Thyroid gland (tissue), 4 donors: ENCODE measurements around the gene CCDC68. TPM values are rescaled to one million over a fixed set of nuclear protein-coding genes. Genes with fewer than 3 reads are reported as not detected.

Experiments used
- DNase-seq, 2 donors: peaks; one replicate each; pipeline ENCODE4 v3.0.0-alpha.2; 2019
- H3K27ac ChIP-seq, 3 donors: fragments of 200-600 bp; sonication (generic); 1 replicate in 2 of 3; 2 replicates in 1 of 3; pipeline ENCODE4 v1.5.1; 2016 to 2019; ENCODE audit warnings: mild to moderate bottlenecking in 1 of 3, moderate library complexity in 1 of 3
- H3K27me3 ChIP-seq: fragments of 200-600 bp; sonication (generic); one replicate; pipeline ENCODE4 v1.5.1; 2019
- H3K36me3 ChIP-seq, 2 donors: fragments of 200-600 bp; sonication (generic); one replicate each; pipeline ENCODE4 v1.5.1; 2016 to 2019
- H3K4me1 ChIP-seq, 2 donors: fragments of 200-600 bp; sonication (generic); one replicate each; pipeline ENCODE4 v1.5.1; 2017 to 2019
- H3K4me3 ChIP-seq, 3 donors: fragments of 200-600 bp; sonication (generic); replicated peaks in 1 of 3; 1 replicate in 2 of 3; 2 replicates in 1 of 3; pipeline ENCODE4 v1.5.1; 2016; ENCODE audit warnings: mild to moderate bottlenecking in 1 of 3
- H3K9me3 ChIP-seq: fragments of 200-600 bp; sonication (generic); one replicate; pipeline ENCODE4 v1.5.1; 2017
- CTCF ChIP-seq, 6 experiments: fragments of 200-600 bp in 3 of 6; fragments of 450-650 bp in 3 of 6; sonication (generic) in 3 of 6; IDR thresholded peaks; one replicate each; pipeline ENCODE4 v1.5.1; 2016 to 2019; ENCODE audit warnings: antibody characterized with exemption in 6 of 6, mild to moderate bottlenecking in 2 of 6, inconsistent platforms in 1 of 6, moderate library complexity in 1 of 6
- POLR2A ChIP-seq, 2 donors: fragments of 450-650 bp; IDR thresholded peaks; one replicate each; pipeline ENCODE4 v1.6.1; 2017; ENCODE audit warnings: antibody characterized with exemption in 2 of 2, mild to moderate bottlenecking in 2 of 2, moderate library complexity in 1 of 2
- WGBS, 2 donors: methylation state at CpG; one replicate each; pipeline ENCODE4 v1.1.5; 2017; 5-methylcytosine and 5-hydroxymethylcytosine counted together
- intact Hi-C: fragments of 100-400 bp; cut with DNase I; formaldehyde crosslinking; loops from one replicate; pipeline ENCODE4 v1.15.1; 2023
- total RNA-seq, 4 donors: library from RNA; depleted of rRNA; stranded (reverse); fragments of >200 nt; gene quantifications; one replicate each; pipeline ENCODE4 v1.2.3, GENCODE V29; 2016

The CCDC68 gene
- total RNA-seq, 4 donors from 2014 or later: 1.4 to 16.2 (median 3.4) TPM

GRCh38 chr18:54899500-54899899 lies 59.8 kb downstream of the CCDC68 start:
- H3K4me3 ChIP-seq: no peak overlapping the region
- DNase-seq: no peak
- intact Hi-C loops: no loop called here
- no peak for TF ChIP-seq POLR2A (IDR thresholded peaks at IDR 0.05)
- no peaks in the 10 kb centered on the region for H3K27me3 ChIP-seq
- H3K9me3 ChIP-seq: no peaks in the 10 kb centered on the region
- H3K27ac ChIP-seq: no peak overlapping the region
- H3K4me1 ChIP-seq: no peaks in the 10 kb centered on the region
- no peaks in the 10 kb centered on the region for H3K36me3 ChIP-seq

GRCh38 chr18:54888933-54889332 lies 70.3 kb downstream of the CCDC68 start:
- no peaks in the 10 kb centered on the region for H3K4me1 ChIP-seq
- H3K4me3 ChIP-seq: no peak overlapping the region
- H3K9me3 ChIP-seq: no peaks in the 10 kb centered on the region
- TF ChIP-seq CTCF (IDR thresholded peaks at IDR 0.05) (no peak), POLR2A (IDR thresholded peaks at IDR 0.05) (no peak)
- DNase-seq: no peak
- no peaks in the 10 kb centered on the region for H3K36me3 ChIP-seq
- H3K27ac ChIP-seq: no peak overlapping the region
- intact Hi-C loops: no loop called here
- 86 to 93% methylated on average over 2 of the region's 2 CpGs for WGBS, 2 donors
- no peaks in the 10 kb centered on the region for H3K27me3 ChIP-seq

- H3K27ac ChIP-seq: no peak overlapping the region
- no peaks in the 10 kb centered on the region for H3K4me1 ChIP-seq
- H3K36me3 ChIP-seq: no peaks in the 10 kb centered on the region
- WGBS, 2 donors: 91% methylated on average over 2 of the region's 2 CpGs
- no peaks in the 10 kb centered on the region for H3K27me3 ChIP-seq
- DNase-seq: no peak
- intact Hi-C loops: no loop called here
- no peaks in the 10 kb centered on the region for H3K9me3 ChIP-seq
- no peak overlapping the region for H3K4me3 ChIP-seq
- TF ChIP-seq CTCF (IDR thresholded peaks at IDR 0.05): no peak
- TF ChIP-seq POLR2A (IDR thresholded peaks at IDR 0.05): no peak
These were observed 70.9 kb downstream of the CCDC68 start for GRCh38 chr18:54888378-54888777.

GRCh38 chr18:54883816-54884604 lies 75.3 kb downstream of the CCDC68 start:
- H3K27me3 ChIP-seq: no peaks in the 10 kb centered on the region
- no peak for TF ChIP-seq CTCF (IDR thresholded peaks at IDR 0.05)
- TF ChIP-seq POLR2A (IDR thresholded peaks at IDR 0.05): no peak
- no peak for DNase-seq
- H3K4me1 ChIP-seq: no peaks in the 10 kb centered on the region
- H3K27ac ChIP-seq: no peak overlapping the region
- H3K36me3 ChIP-seq: no peaks in the 10 kb centered on the region
- WGBS, 2 donors: 91 to 93% methylated on average over 6 of the region's 6 CpGs
- intact Hi-C loops: no loop called here
- H3K9me3 ChIP-seq: no peaks in the 10 kb centered on the region
- no peak overlapping the region for H3K4me3 ChIP-seq

GRCh38 chr18:54882318-54882717 lies 76.9 kb downstream of the CCDC68 start:
- WGBS, 2 donors: 58 to 65% methylated on average over 4 of the region's 4 CpGs
- H3K27me3 ChIP-seq: no peaks in the 10 kb centered on the region
- no peak for DNase-seq
- H3K4me1 ChIP-seq: no peaks in the 10 kb centered on the region
- no peaks in the 10 kb centered on the region for H3K36me3 ChIP-seq
- intact Hi-C loops: no loop called here
- TF ChIP-seq CTCF (IDR thresholded peaks at IDR 0.05): no peak
- no peak for TF ChIP-seq POLR2A (IDR thresholded peaks at IDR 0.05)
- no peak overlapping the region for H3K27ac ChIP-seq
- no peaks in the 10 kb centered on the region for H3K9me3 ChIP-seq
- H3K4me3 ChIP-seq: no peak overlapping the region
